NCI-H748 (cell line): ENCODE measurements around the gene MAGI2.

Experiments
- DNase-seq: peaks from one replicate; lab custom pipeline; 2025; ENCODE audit not compliant: unreplicated experiment; lab: John Stamatoyannopoulos, UW

Gene MAGI2

DNA sequence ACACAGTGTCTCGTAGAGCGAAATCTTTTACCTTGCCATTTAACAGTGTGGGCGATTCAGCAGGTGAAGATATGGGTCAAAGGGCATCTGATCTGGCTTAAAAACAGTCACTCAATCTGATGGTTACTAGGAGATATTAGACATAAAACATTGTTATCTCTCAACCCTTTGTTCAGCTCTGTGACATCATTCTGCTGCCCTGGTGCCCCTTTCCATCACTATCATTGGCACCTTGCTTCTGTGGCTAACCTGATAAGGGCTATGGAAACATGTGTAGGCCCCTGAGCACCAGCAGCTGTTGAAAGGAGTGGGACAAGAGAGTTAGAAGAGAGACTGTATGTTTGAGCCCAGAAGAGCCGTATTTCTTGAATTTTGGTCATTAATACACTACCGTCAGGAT is 1004.6 kb downstream of the MAGI2 start:
- no peak for DNase-seq

DNA sequence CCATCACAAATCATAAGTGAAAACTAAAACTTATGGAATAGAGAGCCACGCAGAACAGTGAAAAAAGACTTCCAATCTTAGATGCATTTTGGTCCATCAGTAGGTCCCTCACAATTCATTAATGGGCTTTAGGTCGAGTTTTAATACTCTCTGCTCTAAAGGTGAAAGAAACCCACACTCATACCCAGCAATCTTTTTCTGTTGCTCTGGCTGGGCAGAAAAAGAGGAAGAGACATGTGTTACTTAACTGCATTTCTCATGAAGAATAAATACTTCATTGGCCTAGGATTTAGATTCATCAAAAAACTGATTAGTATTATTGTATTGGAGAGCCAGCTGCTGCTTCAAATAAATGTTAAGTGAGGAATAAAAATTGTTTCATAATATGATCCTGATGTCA is 1009.2 kb downstream of the MAGI2 start:
- DNase-seq = no peak

DNA sequence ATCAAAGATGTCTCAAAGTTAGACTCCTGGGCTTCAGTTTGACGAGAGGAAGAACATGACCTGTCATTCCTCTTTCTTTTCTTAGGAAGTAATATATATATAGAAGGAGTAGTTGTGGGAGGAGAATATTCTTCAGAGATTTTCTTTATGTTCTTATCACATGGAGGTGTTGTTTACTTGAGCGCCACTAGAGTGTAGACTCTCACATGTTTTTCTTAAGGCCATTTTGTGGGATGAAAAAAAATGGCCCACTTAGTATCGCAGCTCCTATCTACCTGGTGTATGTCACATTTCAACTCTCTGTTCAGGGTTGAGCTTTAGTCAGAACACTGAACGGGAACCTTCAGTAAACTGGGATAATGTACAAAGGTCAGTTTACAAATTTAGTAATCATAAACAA is 1009.7 kb downstream of the MAGI2 start:
- no peak for DNase-seq

GRCh38 chr7:78441737-78442136 is 1011.7 kb downstream of the MAGI2 start:
- DNase-seq = no peak

GRCh38 chr7:78438433-78438832 is 1015.0 kb downstream of the MAGI2 start:
- peak; percentile 74 for DNase-seq

DNA sequence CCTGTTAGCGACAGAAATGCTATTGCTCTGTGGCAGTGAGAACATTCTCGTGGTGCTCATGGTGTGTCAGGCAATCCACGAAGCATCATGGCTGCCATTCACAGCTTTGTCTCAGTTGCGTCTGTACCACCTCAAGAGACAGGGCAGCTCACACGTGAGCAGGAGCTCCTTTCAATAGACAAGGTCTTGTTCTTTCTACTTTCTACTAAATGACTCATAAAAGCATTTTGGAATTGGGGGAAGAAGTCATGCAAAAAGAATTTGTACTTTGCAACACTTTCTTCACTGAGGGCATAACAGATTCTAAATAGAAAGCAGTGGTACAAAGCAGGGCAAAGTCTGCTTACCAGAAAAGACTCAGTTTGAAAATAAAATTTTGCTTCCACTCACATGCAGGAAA is 1016.3 kb downstream of the MAGI2 start:
- DNase-seq = no peak

GRCh38 chr7:78435355-78435754 is 1018.1 kb downstream of the MAGI2 start:
- no peak for DNase-seq

- DNase-seq = no peak
These were observed 1019.2 kb downstream of the MAGI2 start for GRCh38 chr7:78434281-78434680.

DNA sequence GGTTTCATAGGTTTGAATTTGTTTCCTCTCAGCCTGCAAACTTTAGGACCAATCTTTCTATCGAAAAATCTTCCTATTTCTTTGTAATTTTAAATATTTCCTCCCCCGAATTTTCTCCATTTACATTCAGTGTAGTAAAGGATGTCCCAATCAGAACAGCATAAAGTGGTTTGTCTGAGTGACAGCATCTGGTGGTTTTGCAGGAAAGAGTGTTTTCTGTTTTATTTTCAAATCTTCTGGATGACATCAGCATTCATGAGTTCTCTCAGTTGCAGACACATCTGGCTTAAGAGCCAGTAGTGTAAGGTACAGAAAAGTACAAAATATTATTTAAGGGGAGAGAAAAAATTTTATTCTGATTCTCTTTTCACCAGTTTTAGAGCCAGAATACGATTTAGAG is 1020.0 kb downstream of the MAGI2 start:
- DNase-seq = no peak

DNA sequence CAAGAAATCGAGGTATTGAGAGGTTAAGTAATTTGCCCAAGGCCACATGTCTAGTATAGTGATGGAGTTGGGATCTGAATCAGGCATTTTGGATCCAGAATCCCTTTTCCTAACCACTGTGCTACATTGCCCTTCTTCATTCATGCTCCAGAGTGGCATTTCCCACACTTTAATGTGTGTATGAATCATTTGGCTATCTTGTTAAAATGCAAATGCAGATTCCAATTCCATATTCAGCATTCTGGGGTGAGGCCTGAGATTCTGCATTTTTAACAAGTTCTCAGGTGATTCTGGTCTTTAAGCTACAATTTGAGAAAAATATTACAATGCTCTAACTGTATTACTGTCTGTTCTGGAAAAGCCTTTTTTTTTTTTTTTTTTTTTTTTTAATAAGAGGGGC is 1023.6 kb downstream of the MAGI2 start:
- DNase-seq = no peak

DNA sequence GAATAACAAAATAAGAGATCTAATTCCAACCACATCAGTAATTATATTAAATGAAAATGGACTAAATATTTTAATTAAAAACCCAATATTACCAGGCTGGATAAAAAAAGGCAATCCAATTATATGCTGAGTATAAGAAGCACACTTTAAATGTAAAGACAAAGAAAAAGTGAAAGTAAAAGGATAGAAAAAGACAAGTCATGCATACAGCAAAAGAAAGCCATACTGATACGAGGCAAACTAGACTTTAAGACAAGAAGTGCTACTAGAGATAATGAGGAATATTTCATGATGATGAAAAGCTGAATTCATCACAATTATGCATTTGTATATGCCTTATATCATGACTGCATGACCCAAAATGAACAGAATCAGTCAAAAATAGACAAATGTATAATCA is 1026.3 kb downstream of the MAGI2 start:
- DNase-seq = no peak

DNA sequence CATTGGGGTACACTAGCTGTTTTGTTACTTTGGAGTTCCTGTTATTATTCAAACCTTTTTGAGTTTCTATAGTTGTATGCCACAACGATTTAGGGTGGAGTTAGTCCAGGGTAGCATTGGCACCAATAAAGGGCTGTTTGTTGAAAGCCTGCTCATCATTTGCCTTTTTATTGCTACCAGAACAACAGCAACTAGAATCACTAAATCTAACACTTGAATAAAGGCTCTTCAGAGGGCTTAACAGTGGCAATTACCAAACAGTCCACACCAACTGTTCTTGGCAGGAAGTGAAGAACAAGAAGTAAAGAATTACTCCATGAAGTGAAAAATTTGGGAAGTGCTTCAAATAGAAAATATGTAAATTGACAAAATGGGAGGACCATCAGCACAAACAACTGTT is 1033.5 kb downstream of the MAGI2 start:
- DNase-seq = peak; percentile 37

- DNase-seq = no peak
These were observed 1036.2 kb downstream of the MAGI2 start for GRCh38 chr7:78417180-78417853.

DNA sequence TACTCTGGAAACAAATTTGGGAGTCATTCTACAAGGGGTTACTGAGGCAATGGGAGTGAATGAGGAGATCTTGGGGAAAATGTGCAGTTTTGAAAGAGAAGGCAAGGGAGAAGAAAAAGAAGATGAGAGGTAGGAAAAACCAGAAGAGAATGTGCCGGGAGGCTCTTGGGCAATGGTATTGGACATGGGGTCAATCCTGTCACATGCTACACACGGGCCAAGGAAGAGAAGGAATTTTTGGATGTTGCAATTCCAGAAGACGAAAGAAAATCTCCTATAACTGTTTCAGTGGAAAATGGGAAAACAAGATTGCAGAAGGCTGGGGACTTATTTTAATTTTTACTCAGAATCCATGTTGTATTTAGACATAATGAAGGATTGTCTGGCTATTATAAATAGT is 1039.9 kb downstream of the MAGI2 start:
- DNase-seq = no peak

GRCh38 chr7:78412216-78412858 is 1041.1 kb downstream of the MAGI2 start:
- no peak for DNase-seq

GRCh38 chr7:78407031-78407430 is 1046.4 kb downstream of the MAGI2 start:
- no peak for DNase-seq

GRCh38 chr7:78406531-78406930 is 1046.9 kb downstream of the MAGI2 start:
- no peak for DNase-seq

DNA sequence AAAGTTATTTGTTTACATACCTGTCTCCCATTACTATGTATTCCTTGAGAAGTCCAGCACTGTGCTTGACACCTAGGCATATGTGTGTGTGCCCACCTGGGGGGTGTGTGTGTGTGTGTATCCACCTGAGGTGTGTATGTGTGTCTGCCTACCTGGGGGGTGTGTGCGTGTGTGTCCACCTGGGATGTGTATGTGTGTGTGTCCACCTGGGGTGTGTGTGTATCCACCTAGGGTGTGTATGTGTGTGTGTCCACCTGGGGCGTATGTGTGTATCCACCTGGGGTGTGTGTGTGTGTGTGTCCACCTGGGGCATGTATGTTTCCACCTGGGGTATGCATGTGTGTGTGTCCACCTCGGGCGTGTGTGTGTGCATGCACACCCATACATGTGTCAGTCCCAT is 1051.4 kb downstream of the MAGI2 start:
- no peak for DNase-seq

DNA sequence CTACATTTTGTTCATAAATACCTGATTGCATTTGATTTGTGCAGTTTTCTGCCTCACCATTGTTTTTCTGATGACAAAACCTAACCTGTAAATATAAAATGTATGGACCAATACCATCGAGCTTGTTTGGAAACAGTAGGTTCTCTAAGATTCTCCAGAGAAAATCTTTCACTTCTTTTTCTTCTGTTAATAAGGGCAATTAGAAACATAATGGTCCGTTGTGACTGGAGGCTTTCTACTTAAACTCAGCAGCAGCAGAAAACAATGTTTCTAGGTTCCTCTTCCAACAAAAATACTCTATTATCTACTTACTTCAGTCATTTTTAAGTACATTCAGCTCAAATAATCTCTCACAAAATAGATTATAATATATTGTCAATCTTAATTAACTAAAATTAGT is 1053.4 kb downstream of the MAGI2 start:
- no peak for DNase-seq

DNA sequence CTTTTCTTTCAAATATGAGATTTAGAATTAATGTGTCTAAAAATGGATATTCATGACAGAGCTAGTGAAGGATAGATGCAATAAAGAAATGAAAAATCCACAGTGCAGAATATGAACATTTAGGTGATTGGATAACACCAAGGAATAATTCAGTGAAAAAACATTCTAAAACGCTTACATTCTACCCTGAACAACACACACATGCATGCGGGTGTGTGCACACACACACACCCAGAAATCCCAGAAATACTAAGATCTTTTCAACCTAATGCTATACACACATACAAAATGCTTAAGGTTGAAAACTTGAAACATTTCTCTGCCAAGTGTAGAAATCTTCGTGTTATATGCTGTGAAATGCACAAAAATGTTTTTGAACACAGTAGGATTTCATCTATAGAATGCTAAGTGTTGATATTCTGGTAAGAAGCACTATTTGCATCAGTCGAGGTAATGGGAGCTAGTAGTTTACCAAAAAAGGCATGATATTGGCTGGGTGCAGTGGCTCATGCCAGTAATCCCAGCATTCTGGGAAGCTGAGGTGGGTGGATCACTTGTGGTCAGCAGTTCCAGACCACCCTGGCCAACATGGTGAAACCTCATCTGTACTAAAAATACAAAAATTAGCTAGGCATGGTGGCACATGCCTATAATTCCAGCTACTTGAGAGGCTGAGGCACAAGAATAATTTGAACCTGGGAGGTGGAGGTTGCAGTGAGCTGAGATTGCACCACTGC is 1054.3 kb downstream of the MAGI2 start:
- DNase-seq = no peak

DNA sequence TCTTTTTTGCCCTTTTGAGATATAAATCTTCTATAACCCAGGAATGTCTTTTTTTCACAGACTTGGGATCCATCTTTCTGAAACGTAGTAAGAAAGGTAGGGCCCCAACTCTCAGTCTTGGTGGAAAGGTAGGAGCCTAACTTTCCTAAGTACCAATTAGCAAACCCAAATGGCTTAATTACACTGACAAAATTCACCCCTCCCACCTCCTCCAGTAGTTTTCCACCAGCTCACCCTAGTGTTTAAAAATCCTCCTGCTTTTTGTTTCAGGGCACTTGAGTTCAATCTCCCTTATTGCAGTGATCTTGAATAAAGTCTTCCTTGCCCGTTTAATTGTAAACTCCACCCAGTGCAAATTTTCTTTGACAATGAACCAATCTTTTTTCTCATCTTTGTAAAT is 1054.9 kb downstream of the MAGI2 start:
- DNase-seq = no peak

GRCh38 chr7:78398081-78398480 is 1055.4 kb downstream of the MAGI2 start:
- no peak for DNase-seq
